Measurements from ENCODE around the gene PPT2. TPM values are rescaled to one million over a fixed set of nuclear protein-coding genes. Genes with fewer than 3 reads are reported as not detected.

The PPT2 gene
- total RNA-seq, 1 experiment from 2014 or later = 46.3 TPM

DNA sequence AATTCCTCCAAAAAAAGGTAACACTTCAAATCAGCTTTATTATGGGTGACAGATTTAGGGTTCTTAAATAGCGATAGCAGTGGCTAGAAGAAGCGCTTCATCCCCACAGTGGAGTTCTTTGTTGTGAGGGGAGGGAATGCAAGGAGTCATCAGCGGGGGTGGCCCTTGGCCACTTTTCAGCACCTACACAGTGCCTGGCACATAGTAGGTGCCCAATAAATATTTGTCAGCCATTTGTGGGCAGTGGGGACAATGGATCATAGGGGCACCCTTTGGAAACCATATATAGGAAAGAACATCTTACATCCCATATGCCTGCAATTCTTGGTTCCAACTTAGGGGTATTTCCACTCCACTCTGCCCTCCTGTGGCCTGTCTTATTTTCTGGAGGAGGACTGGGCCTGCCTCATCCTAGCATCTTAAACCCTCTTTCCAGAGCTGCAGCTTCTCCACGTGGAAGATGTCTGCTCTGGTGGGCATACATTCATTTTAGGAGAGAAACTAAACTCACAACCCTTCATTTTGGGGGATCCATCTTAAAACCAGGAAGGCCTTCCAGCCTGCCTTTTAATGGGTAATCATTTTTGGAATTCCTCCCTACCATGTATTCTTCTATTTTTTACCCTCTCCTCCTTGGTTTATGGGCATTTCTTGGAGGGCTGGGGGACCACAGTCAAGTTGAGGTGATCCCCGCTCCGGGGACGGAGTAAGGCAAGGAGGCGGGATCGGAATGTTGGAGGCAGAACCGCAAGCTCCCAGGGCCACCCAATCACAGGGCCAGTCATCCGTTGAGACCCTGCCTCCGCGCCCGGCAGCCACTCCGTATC is 41.1 kb downstream of the PPT2 start:
- Histone ChIP-seq H3K79me1 (ENCODE audit: insufficient read depth, low read depth, low read length, poor library complexity, severe bottlenecking) (no peaks in the 10 kb centered on the region), H2AFZ (ENCODE audit: low read length) (no peak overlapping the region), H3K23ac (ENCODE audit: insufficient read length, low read depth, low read length) (no peak overlapping the region)

More for the DNA sequence above, 41.1 kb downstream of the PPT2 start:
- Histone ChIP-seq H3K23me2 (ENCODE audit: insufficient read length, low read depth, low read length, poor library complexity, severe bottlenecking) (peaks cover 9% of the 10 kb centered on the region), H3K27me3 (ENCODE audit: insufficient read depth, low read length) (no peaks in the 10 kb centered on the region), H3K14ac (ENCODE audit: insufficient read depth, low read length) (peak overlapping the region; percentile 46; the same call in 1 of the 2 replicates), H3K56ac (ENCODE audit: insufficient read length, low read depth, low read length) (no peak overlapping the region), H4K8ac (replicated peaks; ENCODE audit: insufficient read length, low read depth, low read length) (no peak overlapping the region), H3K18ac (ENCODE audit: insufficient read length, low read depth, low read length) (peak overlapping the region; percentile 72), H3T11ph (ENCODE audit: low read length) (no peak overlapping the region), H4K5ac (ENCODE audit: insufficient read length, low read depth, low read length) (no peak overlapping the region), H3K79me2 (ENCODE audit: insufficient read depth, low read length) (no peaks in the 10 kb centered on the region), H4K20me1 (ENCODE audit: control insufficient read depth, insufficient read depth, insufficient read length) (no peaks in the 10 kb centered on the region), H2BK5ac (ENCODE audit: insufficient read length, low read length) (no peak overlapping the region), H3K4ac (ENCODE audit: low read depth, low read length) (no peak overlapping the region; the same call in 1 of the 2 replicates), H3K4me1 (ENCODE audit: insufficient read depth, low read length) (peaks cover 7% of the 10 kb centered on the region), H3K9me3 (ENCODE audit: control insufficient read depth, low read depth, low read length) (no peaks in the 10 kb centered on the region), H3K27ac (ENCODE audit: insufficient read length, low read depth, low read length) (peak overlapping the region; percentile 75), H2AK5ac (ENCODE audit: insufficient read length, low read length) (no peak overlapping the region), H2BK20ac (ENCODE audit: low read depth, low read length, poor library complexity, severe bottlenecking) (no peak overlapping the region), H2BK120ac (ENCODE audit: low read depth, low read length, poor library complexity, severe bottlenecking) (peak overlapping the region; percentile 89), H2BK15ac (ENCODE audit: low read depth, low read length) (no peak overlapping the region), H3K4me2 (ENCODE audit: insufficient read depth, insufficient read length, low read length) (peak overlapping the region; percentile 70), H3K9ac (ENCODE audit: extremely low read depth, insufficient read length, low read length) (peak overlapping the region; percentile 55), H4K91ac (ENCODE audit: insufficient read length, low read depth, low read length) (no peak overlapping the region), H2BK12ac (ENCODE audit: insufficient read length, low read depth, low read length) (no peak overlapping the region)
- Mint-ChIP-seq H3K27me3 (ENCODE audit: low read depth) (no peaks in the 10 kb centered on the region), H3K27ac (peak overlapping the region; percentile 98 to 99 (median 99)), H3K4me1 (peaks cover 50 to 53% of the 10 kb centered on the region in 2 experiments), H3K9me3 (no peaks in the 10 kb centered on the region; a peak in 1 of 5 replicates), H3K4me3 (peak overlapping the region; percentile 74 to 96), H3K36me3 (ENCODE audit: insufficient read depth in 1 of 3, low read depth in 3 of 3) (no peaks in the 10 kb centered on the region)
- no CpG with 5 or more reads among the region's 15 CpGs for WGBS (ENCODE audit: extremely low coverage, insufficient read length, low lambda C conversion rate)
- TF ChIP-seq CTCF (conservative IDR thresholded peaks at IDR 0.05) = peak; percentile 42; the same call in 2 of the 3 replicates
- DNase-seq = peak; percentile 43
